GM12878 (cell line): Measurements from ENCODE around the gene LRBA. TPM values are rescaled to one million over a fixed set of nuclear protein-coding genes. Genes with fewer than 3 reads are reported as not detected.

Source experiments
- BCLAF1 ChIP-seq: fragments of 450-650 bp; IDR thresholded peaks from 2 replicates; pipeline ENCODE4 v1.6.1; 2017; ENCODE audit warnings: antibody characterized with exemption, mild to moderate bottlenecking, moderate library complexity
- E2F4 ChIP-seq: IDR thresholded peaks from 2 replicates; pipeline ENCODE4 v1.6.1; 2012; ENCODE audit warnings: low read depth, low read length, improper control_type of control experiment
- ETV6 ChIP-seq, 2 experiments: fragments of 450-650 bp in 1 of 2; IDR thresholded peaks in 1 of 2; conservative IDR thresholded peaks in 1 of 2; 2 replicates each; pipeline ENCODE4 v1.6.1; 2014; ENCODE audit warnings: antibody characterized with exemption in 1 of 2, borderline replicate concordance in 1 of 2, low read depth in 1 of 2, mild to moderate bottlenecking in 1 of 2, moderate library complexity in 1 of 2
- PKNOX1 ChIP-seq: fragments of 450-650 bp; IDR thresholded peaks from 2 replicates; pipeline ENCODE4 v1.6.1; 2016; ENCODE audit warnings: mild to moderate bottlenecking
- SMAD5 ChIP-seq: IDR thresholded peaks from 2 replicates; pipeline ENCODE4 v1.6.1; 2016; ENCODE audit warnings: antibody characterized with exemption, low read depth
- polyA plus RNA-seq, 11 experiments: library from polyadenylated mRNA; depleted of rRNA in 4 of 11; unstranded in 6 of 11; stranded (reverse) in 5 of 11; fragments of >200 nt; fragmentation: Nextera tagmentation in 4 of 11; fragmentation: Illumina TruSeq in 1 of 11; extraction: Ambion mirVana in 4 of 11; extraction: Trizol in 1 of 11; gene quantifications; 1 replicate in 1 of 11; 2 replicates in 10 of 11; pipeline versions ENCODE4 v1.2.1 to v1.2.3, GENCODE V29; 2011 to 2016; ENCODE audit warnings: inconsistent platforms in 2 of 11, missing spikeins in 2 of 11, low read depth in 1 of 11
- total RNA-seq, 4 experiments: library from RNA; depleted of rRNA in 3 of 4; stranded (reverse); fragments of >200 nt in 3 of 4; fragmentation: Illumina TruSeq in 1 of 4; extraction: Trizol in 1 of 4; gene quantifications; 2 replicates each; pipeline versions ENCODE4 v1.2.1 to v1.2.3, GENCODE V29; 2013 to 2021
- TF ChIP-seq, protein P1 (sequence below): fragments of 450-650 bp; formaldehyde crosslinking; IDR thresholded peaks from 2 replicates; pipeline ENCODE4 v1.4.0; 2020; ENCODE audit warnings: mild to moderate bottlenecking, moderate library complexity

LRBA gene
- total and polyA plus RNA-seq, 10 of the 15 experiments (the other 5 are each of a cell fraction or from before 2014, with no cell fraction given) = 20.3 to 93.4 (median 55.0) TPM

- TF ChIP-seq BCLAF1 (no peak), E2F4 (no peak), SMAD5 (no peak), PKNOX1 (no peak), ETV6 (conservative IDR thresholded peaks at IDR 0.05 in 1 of 2, IDR thresholded peaks at IDR 0.05 in 1 of 2; ENCODE audit: borderline replicate concordance in 1 of 2, low read depth in 1 of 2) (no peak)
- TF ChIP-seq, protein P1, sequence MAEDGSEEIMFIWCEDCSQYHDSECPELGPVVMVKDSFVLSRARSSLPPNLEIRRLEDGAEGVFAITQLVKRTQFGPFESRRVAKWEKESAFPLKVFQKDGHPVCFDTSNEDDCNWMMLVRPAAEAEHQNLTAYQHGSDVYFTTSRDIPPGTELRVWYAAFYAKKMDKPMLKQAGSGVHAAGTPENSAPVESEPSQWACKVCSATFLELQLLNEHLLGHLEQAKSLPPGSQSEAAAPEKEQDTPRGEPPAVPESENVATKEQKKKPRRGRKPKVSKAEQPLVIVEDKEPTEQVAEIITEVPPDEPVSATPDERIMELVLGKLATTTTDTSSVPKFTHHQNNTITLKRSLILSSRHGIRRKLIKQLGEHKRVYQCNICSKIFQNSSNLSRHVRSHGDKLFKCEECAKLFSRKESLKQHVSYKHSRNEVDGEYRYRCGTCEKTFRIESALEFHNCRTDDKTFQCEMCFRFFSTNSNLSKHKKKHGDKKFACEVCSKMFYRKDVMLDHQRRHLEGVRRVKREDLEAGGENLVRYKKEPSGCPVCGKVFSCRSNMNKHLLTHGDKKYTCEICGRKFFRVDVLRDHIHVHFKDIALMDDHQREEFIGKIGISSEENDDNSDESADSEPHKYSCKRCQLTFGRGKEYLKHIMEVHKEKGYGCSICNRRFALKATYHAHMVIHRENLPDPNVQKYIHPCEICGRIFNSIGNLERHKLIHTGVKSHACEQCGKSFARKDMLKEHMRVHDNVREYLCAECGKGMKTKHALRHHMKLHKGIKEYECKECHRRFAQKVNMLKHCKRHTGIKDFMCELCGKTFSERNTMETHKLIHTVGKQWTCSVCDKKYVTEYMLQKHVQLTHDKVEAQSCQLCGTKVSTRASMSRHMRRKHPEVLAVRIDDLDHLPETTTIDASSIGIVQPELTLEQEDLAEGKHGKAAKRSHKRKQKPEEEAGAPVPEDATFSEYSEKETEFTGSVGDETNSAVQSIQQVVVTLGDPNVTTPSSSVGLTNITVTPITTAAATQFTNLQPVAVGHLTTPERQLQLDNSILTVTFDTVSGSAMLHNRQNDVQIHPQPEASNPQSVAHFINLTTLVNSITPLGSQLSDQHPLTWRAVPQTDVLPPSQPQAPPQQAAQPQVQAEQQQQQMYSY = no peak
Measured at GRCh38 chr4:150237110-150237872, 777.8 kb downstream of the LRBA start (continued).
